ENCODE measurements around the gene SGF29.
"Not testable (repeated sequence)": the region's sequence is repeated elsewhere in the genome, so short reads cannot be mapped to it uniquely, and the experiment has no call there.

SGF29 gene

DNA sequence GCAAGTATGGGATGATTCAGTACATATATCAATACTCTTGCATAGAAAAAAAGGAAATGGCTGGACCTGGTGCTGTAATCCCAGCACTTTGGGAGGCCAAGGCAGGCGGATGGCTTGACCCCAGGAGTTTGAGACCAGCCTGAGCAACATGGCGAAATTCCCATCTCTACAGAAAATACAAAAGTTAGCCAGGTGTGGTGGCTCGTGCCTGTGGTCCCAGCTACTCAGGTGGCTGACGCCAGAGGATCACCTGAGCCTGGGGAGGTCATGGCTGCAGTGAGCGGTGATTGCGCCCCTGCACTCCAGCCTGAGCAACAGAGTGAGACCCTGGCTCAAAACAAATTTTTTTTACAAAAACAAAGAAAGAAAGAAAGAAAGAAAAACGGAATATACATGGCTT, 7.1 kb upstream of the SGF29 start:
- Mint-ChIP-seq H3K4me3 (no peak overlapping the region), H3K27ac (no peak overlapping the region), H3K9me3 (no peaks in the 10 kb centered on the region), H3K36me3 (no peaks in the 10 kb centered on the region), H3K4me1 (peaks cover 14% of the 10 kb centered on the region), H3K27me3 (no peaks in the 10 kb centered on the region)

DNA sequence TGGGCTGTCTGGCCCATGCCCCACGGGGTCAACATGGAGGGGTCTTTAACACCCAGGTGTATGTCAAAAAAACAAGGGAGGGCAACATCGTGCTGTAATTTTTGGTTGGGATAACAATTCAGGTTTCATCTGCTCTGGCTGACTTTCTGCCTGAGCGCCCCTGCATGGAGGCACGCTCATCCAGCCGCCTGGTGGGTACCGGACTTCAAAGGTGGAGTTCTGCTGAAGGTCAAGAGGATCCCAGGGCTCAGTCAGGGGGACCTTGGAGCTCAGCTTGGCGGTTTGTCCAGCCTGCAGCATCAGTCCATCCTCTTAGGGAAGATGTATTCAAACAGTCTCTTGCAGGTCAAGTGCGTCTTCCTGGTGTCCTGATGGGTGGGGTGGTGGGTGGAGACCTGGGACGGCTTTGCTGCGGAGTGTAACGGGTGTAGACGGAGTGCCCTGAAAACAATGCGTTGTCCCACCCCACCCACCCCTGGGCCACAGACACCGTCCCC, 5.4 kb upstream of the SGF29 start:
- Mint-ChIP-seq H3K9me3 (no peaks in the 10 kb centered on the region), H3K27ac (no peak overlapping the region), H3K27me3 (no peaks in the 10 kb centered on the region), H3K36me3 (no peaks in the 10 kb centered on the region), H3K4me3 (no peak overlapping the region), H3K4me1 (peaks cover 5% of the 10 kb centered on the region)

DNA sequence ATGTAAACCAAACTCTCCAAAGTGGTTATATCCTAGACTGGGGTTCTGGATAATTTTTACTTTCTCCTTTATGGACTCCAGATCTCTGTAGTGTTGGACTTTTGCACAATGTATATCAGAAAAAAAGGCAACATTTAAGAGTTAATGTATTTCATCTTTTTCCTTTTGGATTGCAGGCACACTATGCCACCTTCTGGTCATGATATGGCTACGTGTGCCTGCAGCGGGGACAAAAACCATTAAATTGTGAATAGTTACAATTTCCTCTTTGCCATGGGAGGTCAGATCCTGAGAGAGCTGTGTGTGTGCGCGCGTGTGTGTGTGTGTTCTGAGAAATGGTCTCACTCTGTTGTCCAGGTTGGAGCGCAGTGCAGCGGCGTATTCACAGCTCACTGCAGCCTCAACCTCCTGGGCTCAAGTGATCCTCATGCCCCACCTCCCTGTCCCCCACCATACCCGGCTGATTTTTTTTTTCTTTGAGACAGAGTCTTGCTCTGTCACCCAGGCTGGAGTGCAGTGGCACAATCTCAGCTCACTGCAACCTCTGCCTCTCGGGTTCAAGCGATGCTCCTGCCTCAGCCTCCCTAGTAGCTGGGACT, 4.3 kb upstream of the SGF29 start:
- Mint-ChIP-seq H3K27me3 (no peaks in the 10 kb centered on the region), H3K9me3 (no peaks in the 10 kb centered on the region), H3K4me1 (peaks cover 9% of the 10 kb centered on the region), H3K27ac (no peak overlapping the region), H3K36me3 (no peaks in the 10 kb centered on the region), H3K4me3 (no peak overlapping the region)

DNA sequence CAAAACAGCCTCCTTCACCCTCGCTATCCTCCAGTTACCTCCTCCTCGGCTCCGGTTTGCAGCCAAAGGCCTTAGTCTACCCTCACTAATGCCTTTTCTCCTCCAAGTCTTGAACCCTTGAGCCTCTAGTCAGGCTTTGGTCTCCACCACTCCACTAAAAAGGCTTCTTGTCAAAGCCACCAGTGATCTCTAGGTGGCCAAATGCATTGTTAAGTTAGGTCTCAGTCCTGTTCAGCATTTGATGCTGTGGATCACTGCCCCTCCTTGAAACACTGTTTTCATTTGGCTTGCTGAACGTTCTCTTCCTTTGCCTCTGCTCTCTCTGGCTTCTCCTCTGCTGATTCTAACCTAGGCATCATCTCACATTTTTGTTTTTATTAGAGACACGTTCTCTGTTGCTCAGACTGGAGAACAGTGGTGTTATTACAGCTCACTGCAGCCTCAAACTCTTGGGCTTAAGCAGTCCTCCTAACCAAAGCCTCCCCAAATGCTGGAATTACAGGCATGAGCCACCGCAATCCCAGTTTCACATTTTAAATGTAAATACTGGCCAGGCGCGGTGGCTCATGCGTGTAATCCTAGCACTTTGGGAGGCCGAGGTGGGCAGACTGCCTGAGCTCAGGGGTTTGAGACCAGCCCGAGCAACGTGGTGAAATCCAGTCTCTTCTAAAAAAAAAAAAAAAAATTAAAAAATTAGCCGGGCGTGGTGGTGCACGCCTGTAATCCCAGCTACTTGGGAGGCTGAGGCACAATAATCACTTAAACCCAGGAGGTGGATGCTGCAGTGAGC, 1.1 kb downstream of the SGF29 start:
- no peaks in the 10 kb centered on the region for H3K9me3 Mint-ChIP-seq
- H3K27me3 Mint-ChIP-seq = no peaks in the 10 kb centered on the region
- H3K36me3 Mint-ChIP-seq = peaks cover 6% of the 10 kb centered on the region
- peak overlapping the region; percentile 82 for H3K27ac Mint-ChIP-seq
- H3K4me3 Mint-ChIP-seq = peak overlapping the region; percentile 96
- H3K4me1 Mint-ChIP-seq = peaks cover 42% of the 10 kb centered on the region

DNA sequence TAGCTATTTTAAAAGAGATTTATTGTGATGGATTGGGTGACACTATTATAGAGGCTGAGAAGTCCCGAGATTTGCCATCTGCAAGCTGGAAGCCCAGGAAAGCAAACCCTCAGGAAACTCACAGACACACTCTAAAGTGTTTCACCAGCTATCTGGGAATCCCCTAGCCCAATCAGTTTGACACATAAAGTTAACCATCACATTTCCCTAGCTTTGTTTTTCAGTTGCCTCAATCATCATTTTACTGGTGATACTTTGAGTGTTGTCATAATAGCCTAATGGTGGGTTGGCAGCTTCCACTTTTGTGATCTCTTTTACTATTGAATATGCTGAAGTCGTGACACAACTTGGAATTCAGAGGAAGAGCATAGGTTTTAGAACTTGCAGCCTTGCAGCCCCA, 1.8 kb downstream of the SGF29 start:
- H3K9me3 Mint-ChIP-seq = no peaks in the 10 kb centered on the region
- peaks cover 43% of the 10 kb centered on the region for H3K4me1 Mint-ChIP-seq
- no peaks in the 10 kb centered on the region for H3K27me3 Mint-ChIP-seq
- H3K36me3 Mint-ChIP-seq = peaks cover 6% of the 10 kb centered on the region
- H3K4me3 Mint-ChIP-seq = no peak overlapping the region
- H3K27ac Mint-ChIP-seq = peak overlapping the region; percentile 27

DNA sequence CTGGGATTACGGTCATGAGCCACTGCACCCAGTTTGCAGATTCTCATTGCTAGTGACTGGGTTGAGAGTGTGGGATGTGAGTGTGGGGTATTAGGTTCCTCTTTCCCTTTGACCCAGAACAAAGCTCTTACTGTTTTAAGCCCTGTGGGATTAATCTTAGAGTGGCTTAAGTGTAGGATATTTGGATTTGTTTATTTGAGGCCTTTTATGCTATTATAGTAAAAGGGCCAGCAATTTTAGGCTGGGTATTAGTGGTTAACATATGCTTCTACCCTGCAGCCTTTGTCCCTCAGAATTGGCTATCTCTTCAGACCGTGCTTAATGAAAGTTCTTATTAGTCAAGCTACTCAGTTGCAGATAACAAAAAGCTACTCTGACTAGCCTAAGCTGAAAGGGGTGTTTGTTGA, 3.2 kb downstream of the SGF29 start:
- peak overlapping the region; percentile 15 for H3K4me3 Mint-ChIP-seq
- H3K36me3 Mint-ChIP-seq = peaks cover 6% of the 10 kb centered on the region
- no peak overlapping the region for H3K27ac Mint-ChIP-seq
- H3K9me3 Mint-ChIP-seq = no peaks in the 10 kb centered on the region
- H3K27me3 Mint-ChIP-seq = no peaks in the 10 kb centered on the region
- H3K4me1 Mint-ChIP-seq = peaks cover 51% of the 10 kb centered on the region

DNA sequence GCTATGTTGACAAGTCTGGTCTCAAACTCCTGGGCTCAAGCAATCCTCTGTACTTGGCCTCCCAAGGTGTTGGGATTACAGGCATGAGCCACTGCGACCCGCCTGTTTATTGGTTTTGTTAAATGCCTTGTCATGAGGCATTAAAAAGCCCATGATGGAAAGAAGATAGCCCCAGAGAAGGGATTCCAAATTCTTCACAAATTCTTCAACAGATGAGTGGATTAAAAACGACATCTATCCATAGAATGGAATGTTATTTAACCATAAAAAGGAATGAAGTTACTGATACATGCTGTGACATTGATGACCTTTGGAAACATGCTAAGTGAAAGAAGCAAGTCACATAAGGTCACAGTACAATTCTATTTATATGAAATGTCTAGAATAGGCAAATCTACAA, 4.7 kb downstream of the SGF29 start:
- peaks cover 64% of the 10 kb centered on the region for H3K4me1 Mint-ChIP-seq
- no peak overlapping the region for H3K27ac Mint-ChIP-seq
- no peak overlapping the region for H3K4me3 Mint-ChIP-seq
- H3K36me3 Mint-ChIP-seq = peaks cover 6% of the 10 kb centered on the region
- H3K9me3 Mint-ChIP-seq = no peaks in the 10 kb centered on the region
- no peaks in the 10 kb centered on the region for H3K27me3 Mint-ChIP-seq

DNA sequence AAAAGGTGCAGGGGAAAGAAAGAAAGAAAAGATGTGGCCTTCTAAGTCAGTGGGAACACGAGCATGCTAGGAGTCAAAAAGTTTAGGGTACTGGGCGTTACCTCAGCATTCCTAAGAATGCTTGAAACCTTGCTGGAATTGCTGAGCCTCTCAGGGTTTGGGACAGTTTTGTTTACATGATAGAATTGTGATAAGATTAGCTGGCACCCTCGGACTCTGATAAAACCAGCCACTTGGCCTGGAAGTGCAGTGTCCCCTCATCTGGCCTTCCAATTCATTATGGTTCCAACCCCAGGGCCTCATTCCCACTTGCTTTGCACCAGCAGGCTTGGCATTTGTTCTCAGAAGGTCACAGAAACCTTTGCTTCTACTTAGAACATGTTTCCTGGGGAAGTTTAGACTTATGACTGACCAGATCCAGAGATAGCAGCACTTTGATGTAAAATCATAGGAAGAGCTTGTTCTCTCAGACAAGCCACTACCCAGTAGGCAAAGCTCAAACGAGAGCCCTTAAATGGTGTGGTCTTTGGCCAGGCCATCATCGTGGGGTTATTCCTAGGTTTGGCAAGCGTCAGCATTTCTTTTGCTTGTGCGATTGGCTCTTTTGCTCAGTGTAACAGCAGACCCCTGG, 8.0 kb downstream of the SGF29 start:
- H3K27ac Mint-ChIP-seq = no peak overlapping the region
- H3K27me3 Mint-ChIP-seq = no peaks in the 10 kb centered on the region
- no peak overlapping the region for H3K4me3 Mint-ChIP-seq
- no peaks in the 10 kb centered on the region for H3K9me3 Mint-ChIP-seq
- peaks cover 18% of the 10 kb centered on the region for H3K36me3 Mint-ChIP-seq
- peaks cover 49% of the 10 kb centered on the region for H3K4me1 Mint-ChIP-seq

DNA sequence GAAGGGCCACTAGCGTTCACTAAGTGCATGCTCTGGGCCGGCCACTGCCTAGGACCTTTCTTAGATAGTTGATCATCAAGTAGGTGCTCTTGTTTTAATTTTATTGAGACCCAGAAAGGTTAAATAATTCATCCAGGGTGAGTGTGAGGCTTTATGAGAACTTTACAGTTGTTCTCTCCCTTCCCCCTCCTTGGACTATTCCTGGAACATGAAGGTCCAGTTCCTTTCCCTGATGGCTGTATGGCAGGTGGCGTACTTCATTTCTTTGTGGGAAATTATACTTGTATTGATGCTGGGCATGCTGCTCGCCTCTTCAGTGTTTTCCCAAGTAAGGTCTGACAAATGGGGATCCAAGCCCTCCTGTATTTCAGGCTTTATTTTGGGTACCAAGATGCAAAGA, 8.5 kb downstream of the SGF29 start:
- H3K27ac Mint-ChIP-seq = no peak overlapping the region

DNA sequence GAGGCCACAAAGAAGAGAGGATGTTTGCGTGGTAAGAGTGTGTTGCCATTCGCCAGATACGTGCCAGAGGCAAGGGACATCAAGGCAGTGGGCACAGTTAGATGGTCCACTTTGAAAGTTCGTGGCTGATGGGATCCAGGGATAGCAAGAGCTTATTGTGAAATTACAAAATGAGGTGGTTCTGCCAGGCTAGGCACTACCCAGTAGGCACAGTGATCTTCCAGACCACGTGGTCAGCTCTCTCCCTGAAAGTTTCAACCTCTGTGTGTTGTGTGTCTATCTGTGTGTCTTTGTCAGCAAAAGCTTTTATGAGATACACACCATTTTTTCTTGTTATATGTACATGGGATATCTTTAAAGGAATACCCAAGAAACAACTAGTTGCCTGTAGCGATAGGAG, 9.5 kb downstream of the SGF29 start:
- Mint-ChIP-seq H3K4me1 (peaks cover 48% of the 10 kb centered on the region), H3K4me3 (no peak overlapping the region), H3K27me3 (no peaks in the 10 kb centered on the region), H3K9me3 (peaks cover 7% of the 10 kb centered on the region), H3K36me3 (peaks cover 24% of the 10 kb centered on the region), H3K27ac (no peak overlapping the region)

More for the DNA sequence above, 8.5 kb downstream of the SGF29 start:
- Mint-ChIP-seq H3K4me3 (no peak overlapping the region), H3K4me1 (peaks cover 45% of the 10 kb centered on the region), H3K36me3 (peaks cover 20% of the 10 kb centered on the region), H3K9me3 (peaks cover under 1% of the 10 kb centered on the region), H3K27me3 (no peaks in the 10 kb centered on the region)

DNA sequence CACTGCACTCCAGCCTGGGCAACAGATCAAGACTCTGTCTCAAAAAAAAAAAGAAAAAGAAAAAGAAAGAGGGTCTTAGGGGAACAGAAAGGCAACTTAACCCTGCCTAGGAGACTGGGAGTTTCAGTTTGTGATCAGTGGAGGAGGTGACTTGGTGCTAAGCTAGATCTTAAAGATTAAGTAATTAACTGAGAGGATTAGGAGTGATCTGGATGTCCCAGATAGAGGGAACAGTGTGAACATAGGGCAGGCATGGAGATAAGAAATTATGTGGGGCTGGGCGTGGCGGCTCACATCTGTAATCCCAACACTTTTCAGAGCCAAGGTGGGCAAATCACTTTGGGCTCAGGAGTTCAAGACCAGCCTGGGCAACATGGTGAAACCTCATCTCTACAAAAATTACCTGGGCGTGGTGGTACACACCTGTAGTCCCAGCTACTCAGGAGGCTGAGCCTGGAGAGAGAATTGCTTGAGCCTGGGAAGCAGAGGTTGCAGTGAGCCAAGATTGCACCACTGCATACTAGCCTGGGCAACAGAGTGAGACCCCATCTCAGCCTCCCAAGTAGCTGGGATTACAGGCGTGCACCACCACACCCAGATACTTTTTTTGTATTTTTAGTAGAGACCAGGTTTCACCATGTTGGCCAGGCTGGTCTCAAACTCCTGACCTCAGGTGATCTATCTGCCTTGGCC, 12.7 kb downstream of the SGF29 start:
- H3K4me1 Mint-ChIP-seq = peaks cover 36% of the 10 kb centered on the region
- H3K4me3 Mint-ChIP-seq = not testable (repeated sequence)

DNA sequence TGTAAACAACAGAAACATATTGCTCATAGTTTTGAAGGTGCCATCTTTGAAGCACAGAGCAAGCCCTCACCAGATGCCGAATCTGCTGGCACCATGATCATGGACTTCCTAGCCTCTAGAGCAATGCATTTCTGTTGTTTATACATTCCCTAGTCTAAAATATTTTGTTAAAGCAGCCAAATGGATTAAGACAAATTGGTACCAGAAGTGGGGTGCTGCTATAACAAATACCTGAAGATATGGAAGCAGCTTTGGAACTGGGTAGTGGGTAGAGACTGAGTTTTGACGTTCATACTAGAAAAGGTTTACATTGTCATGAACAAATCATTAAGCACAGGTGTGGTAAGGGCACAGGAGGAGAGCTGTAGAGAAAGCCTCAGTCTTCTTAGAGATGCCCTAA, 13.6 kb downstream of the SGF29 start:
- Mint-ChIP-seq H3K4me1 (peaks cover 31% of the 10 kb centered on the region), H3K4me3 (no peak overlapping the region), H3K27me3 (no peaks in the 10 kb centered on the region), H3K9me3 (peaks cover 7% of the 10 kb centered on the region), H3K36me3 (peaks cover 23% of the 10 kb centered on the region), H3K27ac (peak overlapping the region; percentile 92)

More for the DNA sequence above, 12.7 kb downstream of the SGF29 start:
- H3K9me3 Mint-ChIP-seq, H3K27me3 Mint-ChIP-seq, H3K27ac Mint-ChIP-seq: not testable (repeated sequence)
- peaks cover 23% of the 10 kb centered on the region for H3K36me3 Mint-ChIP-seq

DNA sequence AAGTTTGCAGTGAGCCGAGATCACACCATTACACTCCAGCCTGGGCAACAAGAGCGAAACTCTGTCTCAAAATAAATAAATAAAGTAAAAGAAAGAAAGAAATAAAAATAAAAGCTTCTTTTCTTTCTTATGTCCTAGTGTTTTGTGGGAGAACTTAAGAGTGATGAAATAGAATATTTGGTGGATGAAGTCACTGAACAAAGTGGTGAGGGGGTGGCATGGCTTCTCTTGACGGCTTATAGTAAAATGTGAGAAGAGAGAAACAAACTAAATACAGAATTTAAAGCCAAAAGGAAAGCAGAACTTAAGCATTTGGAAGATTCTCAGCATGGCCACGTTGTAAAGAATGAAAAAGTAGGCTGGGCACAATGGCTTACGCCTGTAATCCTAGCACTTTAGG, 15.3 kb downstream of the SGF29 start:
- H3K4me3 Mint-ChIP-seq = no peak overlapping the region
- no peaks in the 10 kb centered on the region for H3K27me3 Mint-ChIP-seq
- peaks cover 35% of the 10 kb centered on the region for H3K4me1 Mint-ChIP-seq
- H3K36me3 Mint-ChIP-seq = peaks cover 21% of the 10 kb centered on the region
- H3K9me3 Mint-ChIP-seq = peaks cover 7% of the 10 kb centered on the region
- no peak overlapping the region for H3K27ac Mint-ChIP-seq

DNA sequence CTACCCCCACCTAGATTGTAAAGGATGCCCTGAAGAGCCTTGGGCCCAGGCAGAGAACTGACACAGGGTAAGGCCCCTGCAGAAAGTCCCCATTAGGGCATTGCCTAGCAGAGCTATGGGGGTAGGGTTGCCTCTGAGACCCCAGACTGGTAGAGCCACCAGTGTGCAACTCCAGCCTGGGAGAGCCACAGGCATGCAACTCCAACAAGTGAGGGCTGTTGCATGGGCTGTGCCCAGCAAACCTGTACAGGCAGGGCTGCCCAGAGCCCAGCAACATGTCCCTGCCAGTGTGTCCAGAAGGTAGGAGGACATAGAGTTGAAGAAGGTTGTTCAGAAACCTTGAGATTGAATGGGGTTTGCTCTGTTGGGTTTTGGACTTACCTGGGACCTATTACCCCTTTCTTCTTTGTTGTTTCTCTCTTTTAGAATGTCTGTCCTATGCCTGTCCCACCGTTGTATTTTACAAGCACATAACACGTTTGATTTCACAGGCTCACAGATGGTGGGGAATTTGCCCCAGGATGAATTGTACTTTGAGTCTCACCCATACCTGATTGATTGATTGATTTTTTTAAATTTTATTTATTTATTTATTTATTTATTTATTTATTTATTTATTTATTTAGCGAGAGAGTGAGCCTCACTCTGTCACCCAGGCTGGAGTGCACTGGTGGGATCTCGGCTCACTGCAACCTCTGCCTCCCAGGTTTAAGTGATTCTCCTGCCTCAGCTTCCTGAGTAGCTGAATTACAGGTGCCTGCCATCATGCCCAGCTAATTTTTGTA, 16.4 kb downstream of the SGF29 start:
- peaks cover 37% of the 10 kb centered on the region for H3K4me1 Mint-ChIP-seq
- no peaks in the 10 kb centered on the region for H3K27me3 Mint-ChIP-seq
- H3K9me3 Mint-ChIP-seq = peaks cover 7% of the 10 kb centered on the region
- H3K27ac Mint-ChIP-seq = no peak overlapping the region
- peaks cover 17% of the 10 kb centered on the region for H3K36me3 Mint-ChIP-seq
- no peak overlapping the region for H3K4me3 Mint-ChIP-seq
